Measurements from ENCODE around the gene SUFU. TPM values are rescaled to one million over a fixed set of nuclear protein-coding genes. Genes with fewer than 3 reads are reported as not detected.

SUFU gene
- total and polyA plus RNA-seq, 2 of the 13 experiments (the other 11 are each of a cell fraction or from before 2014, with no cell fraction given) = 2.9 to 5.5 TPM

DNA sequence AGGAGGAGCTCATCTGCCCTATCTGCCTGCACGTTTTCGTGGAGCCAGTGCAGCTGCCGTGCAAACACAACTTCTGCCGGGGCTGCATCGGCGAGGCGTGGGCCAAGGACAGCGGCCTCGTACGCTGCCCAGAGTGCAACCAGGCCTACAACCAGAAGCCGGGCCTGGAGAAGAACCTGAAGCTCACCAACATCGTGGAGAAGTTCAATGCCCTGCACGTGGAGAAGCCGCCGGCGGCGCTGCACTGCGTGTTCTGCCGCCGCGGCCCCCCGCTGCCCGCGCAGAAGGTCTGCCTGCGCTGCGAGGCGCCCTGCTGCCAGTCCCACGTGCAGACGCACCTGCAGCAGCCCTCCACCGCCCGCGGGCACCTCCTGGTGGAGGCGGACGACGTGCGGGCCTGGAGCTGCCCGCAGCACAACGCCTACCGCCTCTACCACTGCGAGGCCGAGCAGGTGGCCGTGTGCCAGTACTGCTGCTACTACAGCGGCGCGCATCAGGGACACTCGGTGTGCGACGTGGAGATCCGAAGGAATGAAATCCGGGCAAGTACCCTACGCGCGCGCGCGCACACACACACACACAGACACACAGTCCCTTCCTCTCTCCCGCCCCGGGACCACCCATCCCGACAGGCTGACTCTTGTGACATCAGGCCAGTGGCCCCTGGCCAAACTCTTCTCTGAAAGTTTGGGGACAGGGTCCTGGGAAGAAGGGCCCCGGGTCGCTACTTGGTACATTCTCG, 141.0 kb downstream of the SUFU start (continued):
- TF ChIP-seq, protein P1, sequence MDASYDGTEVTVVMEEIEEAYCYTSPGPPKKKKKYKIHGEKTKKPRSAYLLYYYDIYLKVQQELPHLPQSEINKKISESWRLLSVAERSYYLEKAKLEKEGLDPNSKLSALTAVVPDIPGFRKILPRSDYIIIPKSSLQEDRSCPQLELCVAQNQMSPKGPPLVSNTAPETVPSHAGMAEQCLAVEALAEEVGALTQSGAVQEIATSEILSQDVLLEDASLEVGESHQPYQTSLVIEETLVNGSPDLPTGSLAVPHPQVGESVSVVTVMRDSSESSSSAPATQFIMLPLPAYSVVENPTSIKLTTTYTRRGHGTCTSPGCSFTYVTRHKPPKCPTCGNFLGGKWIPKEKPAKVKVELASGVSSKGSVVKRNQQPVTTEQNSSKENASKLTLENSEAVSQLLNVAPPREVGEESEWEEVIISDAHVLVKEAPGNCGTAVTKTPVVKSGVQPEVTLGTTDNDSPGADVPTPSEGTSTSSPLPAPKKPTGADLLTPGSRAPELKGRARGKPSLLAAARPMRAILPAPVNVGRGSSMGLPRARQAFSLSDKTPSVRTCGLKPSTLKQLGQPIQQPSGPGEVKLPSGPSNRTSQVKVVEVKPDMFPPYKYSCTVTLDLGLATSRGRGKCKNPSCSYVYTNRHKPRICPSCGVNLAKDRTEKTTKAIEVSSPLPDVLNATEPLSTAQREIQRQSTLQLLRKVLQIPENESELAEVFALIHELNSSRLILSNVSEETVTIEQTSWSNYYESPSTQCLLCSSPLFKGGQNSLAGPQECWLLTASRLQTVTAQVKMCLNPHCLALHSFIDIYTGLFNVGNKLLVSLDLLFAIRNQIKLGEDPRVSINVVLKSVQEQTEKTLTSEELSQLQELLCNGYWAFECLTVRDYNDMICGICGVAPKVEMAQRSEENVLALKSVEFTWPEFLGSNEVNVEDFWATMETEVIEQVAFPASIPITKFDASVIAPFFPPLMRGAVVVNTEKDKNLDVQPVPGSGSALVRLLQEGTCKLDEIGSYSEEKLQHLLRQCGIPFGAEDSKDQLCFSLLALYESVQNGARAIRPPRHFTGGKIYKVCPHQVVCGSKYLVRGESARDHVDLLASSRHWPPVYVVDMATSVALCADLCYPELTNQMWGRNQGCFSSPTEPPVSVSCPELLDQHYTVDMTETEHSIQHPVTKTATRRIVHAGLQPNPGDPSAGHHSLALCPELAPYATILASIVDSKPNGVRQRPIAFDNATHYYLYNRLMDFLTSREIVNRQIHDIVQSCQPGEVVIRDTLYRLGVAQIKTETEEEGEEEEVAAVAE (CRISPR knock-in tag; IDR thresholded peaks at IDR 0.05; ENCODE audit: borderline replicate concordance) = peak; percentile 78; the same call in 1 of the 2 replicates
- peak; percentile 77 for TF ChIP-seq ZBTB3 (CRISPR knock-in tag; IDR thresholded peaks at IDR 0.05; ENCODE audit: borderline replicate concordance, low read depth)
- TF ChIP-seq ZNF317 (CRISPR knock-in tag; IDR thresholded peaks at IDR 0.05) = peak; percentile 50; the same call in 1 of the 2 replicates
- TF ChIP-seq FLYWCH1 (CRISPR knock-in tag; IDR thresholded peaks at IDR 0.05) = peak; percentile 93; the same call in 1 of the 2 replicates
- TF ChIP-seq ZNF354B (CRISPR knock-in tag; IDR thresholded peaks at IDR 0.05) = peak; percentile 91; the same call in 1 of the 2 replicates
- peak; percentile 98 for TF ChIP-seq ZNF510 (CRISPR knock-in tag; IDR thresholded peaks at IDR 0.05; ENCODE audit: low read depth)
- peak; percentile 55; the same call in 1 of the 2 replicates for TF ChIP-seq ESRRA (CRISPR knock-in tag; IDR thresholded peaks at IDR 0.05; ENCODE audit: low read depth)
- TF ChIP-seq, protein P2, sequence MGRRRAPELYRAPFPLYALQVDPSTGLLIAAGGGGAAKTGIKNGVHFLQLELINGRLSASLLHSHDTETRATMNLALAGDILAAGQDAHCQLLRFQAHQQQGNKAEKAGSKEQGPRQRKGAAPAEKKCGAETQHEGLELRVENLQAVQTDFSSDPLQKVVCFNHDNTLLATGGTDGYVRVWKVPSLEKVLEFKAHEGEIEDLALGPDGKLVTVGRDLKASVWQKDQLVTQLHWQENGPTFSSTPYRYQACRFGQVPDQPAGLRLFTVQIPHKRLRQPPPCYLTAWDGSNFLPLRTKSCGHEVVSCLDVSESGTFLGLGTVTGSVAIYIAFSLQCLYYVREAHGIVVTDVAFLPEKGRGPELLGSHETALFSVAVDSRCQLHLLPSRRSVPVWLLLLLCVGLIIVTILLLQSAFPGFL (CRISPR knock-in tag; IDR thresholded peaks at IDR 0.05) = 0 out of 2 replicates have a peak, but pooled peaks have one; percentile 69
- TF ChIP-seq ZNF781 (CRISPR knock-in tag; IDR thresholded peaks at IDR 0.05; ENCODE audit: borderline replicate concordance, not compliant biosample characterization) = no peak
- peak; percentile 94 for TF ChIP-seq ERF (CRISPR knock-in tag; IDR thresholded peaks at IDR 0.05)
- TF ChIP-seq KDM4B (CRISPR knock-in tag; IDR thresholded peaks at IDR 0.05) = peak; percentile 33; the same call in 1 of the 2 replicates
- 0 out of 2 replicates have a peak, but pooled peaks have one; percentile 59 for TF ChIP-seq ISX (CRISPR knock-in tag; conservative IDR thresholded peaks at IDR 0.05)
- TF ChIP-seq KLF16 (CRISPR knock-in tag; IDR thresholded peaks at IDR 0.05) = peak; percentile 67 to 98; a peak in 3 of 4 replicates
- TF ChIP-seq, protein P3, sequence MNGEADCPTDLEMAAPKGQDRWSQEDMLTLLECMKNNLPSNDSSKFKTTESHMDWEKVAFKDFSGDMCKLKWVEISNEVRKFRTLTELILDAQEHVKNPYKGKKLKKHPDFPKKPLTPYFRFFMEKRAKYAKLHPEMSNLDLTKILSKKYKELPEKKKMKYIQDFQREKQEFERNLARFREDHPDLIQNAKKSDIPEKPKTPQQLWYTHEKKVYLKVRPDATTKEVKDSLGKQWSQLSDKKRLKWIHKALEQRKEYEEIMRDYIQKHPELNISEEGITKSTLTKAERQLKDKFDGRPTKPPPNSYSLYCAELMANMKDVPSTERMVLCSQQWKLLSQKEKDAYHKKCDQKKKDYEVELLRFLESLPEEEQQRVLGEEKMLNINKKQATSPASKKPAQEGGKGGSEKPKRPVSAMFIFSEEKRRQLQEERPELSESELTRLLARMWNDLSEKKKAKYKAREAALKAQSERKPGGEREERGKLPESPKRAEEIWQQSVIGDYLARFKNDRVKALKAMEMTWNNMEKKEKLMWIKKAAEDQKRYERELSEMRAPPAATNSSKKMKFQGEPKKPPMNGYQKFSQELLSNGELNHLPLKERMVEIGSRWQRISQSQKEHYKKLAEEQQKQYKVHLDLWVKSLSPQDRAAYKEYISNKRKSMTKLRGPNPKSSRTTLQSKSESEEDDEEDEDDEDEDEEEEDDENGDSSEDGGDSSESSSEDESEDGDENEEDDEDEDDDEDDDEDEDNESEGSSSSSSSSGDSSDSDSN (CRISPR knock-in tag; IDR thresholded peaks at IDR 0.05) = peak; percentile 73
- TF ChIP-seq, protein P4, sequence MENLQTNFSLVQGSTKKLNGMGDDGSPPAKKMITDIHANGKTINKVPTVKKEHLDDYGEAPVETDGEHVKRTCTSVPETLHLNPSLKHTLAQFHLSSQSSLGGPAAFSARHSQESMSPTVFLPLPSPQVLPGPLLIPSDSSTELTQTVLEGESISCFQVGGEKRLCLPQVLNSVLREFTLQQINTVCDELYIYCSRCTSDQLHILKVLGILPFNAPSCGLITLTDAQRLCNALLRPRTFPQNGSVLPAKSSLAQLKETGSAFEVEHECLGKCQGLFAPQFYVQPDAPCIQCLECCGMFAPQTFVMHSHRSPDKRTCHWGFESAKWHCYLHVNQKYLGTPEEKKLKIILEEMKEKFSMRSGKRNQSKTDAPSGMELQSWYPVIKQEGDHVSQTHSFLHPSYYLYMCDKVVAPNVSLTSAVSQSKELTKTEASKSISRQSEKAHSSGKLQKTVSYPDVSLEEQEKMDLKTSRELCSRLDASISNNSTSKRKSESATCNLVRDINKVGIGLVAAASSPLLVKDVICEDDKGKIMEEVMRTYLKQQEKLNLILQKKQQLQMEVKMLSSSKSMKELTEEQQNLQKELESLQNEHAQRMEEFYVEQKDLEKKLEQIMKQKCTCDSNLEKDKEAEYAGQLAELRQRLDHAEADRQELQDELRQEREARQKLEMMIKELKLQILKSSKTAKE (CRISPR knock-in tag; IDR thresholded peaks at IDR 0.05; ENCODE audit: borderline replicate concordance) = peak; percentile 57; the same call in 1 of the 2 replicates
- TF ChIP-seq IKZF1 (IDR thresholded peaks at IDR 0.05) = no peak
- no peak; the same call in 1 of the 2 replicates for TF ChIP-seq PPARG (CRISPR knock-in tag; conservative IDR thresholded peaks at IDR 0.05)
- TF ChIP-seq ZMYM4 (CRISPR knock-in tag; IDR thresholded peaks at IDR 0.05) = peak; percentile 72
- peak; percentile 86; the same call in 1 of the 2 replicates for TF ChIP-seq ZNF451 (CRISPR knock-in tag; IDR thresholded peaks at IDR 0.05)

Measured in HepG2 (cell line).